Stimulated activated CD8-positive, alpha-beta memory T cell treated with anti-CD3 and anti-CD28 coated beads, Interleukin-12 subunit alpha, Interleukin-12 subunit beta, amount 100 ng/mL, for 24 hours (primary cell): ENCODE measurements around the gene WTAP.
"Not testable (repeated sequence)": the region's sequence is repeated elsewhere in the genome, so short reads cannot be mapped to it uniquely, and the experiment has no call there.

Experiments used
- DNase-seq: peaks from one replicate; pipeline ENCODE4 v3.0.0-alpha.2; 2020; ENCODE audit errors: extremely low read depth

Gene WTAP

GRCh38 chr6:159729598-159730331, 2.5 kb downstream of the WTAP start:
- no peak for DNase-seq

DNA sequence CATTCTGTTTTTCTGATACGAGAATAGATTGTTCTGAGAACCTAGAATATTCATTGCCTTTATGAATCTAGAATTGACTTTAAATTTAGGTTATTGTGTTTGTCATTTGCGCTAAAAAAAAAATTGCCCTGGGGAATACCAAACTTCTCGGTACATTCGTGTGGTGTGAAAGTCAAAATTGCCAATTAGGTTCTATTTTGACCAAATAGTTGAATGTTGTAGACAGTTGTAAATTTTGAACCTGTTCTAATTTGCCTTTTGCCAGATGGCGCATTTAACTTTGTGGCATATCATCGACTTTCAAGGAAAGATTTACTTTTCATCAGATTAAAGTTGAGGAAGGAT, 3.0 kb downstream of the WTAP start:
- DNase-seq = no peak

DNA sequence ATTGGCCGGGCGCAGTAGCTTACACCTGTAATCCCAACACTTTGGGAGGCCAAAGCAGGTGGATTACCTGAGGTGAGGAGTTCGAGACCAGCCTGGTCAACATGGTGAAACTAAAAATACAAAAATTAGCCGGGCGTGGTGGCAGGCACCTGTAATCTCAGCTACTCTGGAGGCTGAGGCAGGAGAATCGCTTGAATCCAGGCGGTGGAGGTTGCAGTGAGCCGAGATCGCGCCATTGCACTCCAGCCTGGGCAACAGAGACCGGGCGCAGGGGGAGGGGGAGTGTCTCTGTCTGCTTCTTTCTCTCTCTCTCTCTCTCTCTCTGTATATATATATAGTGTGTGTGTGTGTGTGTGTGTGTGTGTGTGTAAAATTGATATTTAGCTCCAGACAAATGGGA, 5.2 kb downstream of the WTAP start:
- DNase-seq = not testable (repeated sequence)

GRCh38 chr6:159733395-159733794, 6.1 kb downstream of the WTAP start:
- not testable (repeated sequence) for DNase-seq

DNA sequence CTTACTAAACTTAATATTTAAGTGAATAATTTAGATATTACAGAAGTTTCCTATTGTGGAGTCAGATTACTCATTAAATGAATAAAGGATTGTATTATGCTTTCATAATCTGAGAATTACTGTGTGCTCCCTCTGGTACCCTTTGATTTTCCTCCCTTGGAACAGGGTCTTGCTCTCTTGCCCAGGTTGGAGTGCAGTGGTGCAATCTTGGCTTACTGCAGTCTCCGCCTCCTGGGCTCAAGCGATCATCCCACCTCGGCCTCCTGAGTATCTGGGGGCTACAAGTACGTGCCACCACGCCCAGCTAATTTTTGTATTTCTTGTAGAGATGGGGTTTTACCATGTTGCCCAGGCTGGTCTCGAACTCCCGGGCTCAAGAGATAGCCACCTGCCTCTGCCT, 9.6 kb downstream of the WTAP start:
- no peak for DNase-seq

DNA sequence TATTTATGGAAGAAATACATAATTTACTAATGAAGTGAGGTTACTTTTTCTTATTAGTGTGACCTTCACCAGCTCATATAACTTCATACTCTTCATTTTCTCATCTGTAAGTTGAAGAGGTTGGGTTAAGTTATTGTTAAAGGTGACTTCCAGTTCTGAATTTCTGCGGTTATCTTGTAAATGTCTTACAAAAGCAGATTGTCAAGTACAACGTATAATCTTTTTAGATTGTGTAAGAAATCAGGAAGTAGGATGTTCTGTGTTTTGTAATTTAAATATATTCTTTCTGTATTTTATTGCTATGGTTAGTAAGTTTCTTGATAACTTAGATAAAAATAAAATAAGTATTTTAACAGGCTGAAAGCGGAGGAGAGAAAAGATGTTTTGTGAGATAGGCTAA, 12.0 kb downstream of the WTAP start:
- DNase-seq = no peak

DNA sequence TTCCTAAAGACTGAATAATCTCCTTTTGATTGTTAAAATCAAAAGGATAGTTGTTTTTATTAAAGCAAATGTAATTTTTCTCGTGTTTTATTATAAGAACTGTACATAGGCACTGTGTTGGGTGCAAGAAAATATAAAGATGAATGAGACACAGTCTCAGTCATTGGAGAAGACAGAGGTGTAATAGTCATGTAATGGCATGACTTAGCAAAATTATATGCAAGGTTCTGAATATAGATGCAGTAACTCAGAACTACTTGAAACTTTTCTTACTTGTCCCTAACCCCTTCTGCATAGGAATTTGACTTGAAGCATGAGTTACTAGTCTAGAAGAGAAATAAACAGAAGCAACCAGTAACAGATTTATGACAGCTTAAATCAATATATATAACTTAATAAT, 14.9 kb downstream of the WTAP start:
- DNase-seq = no peak

DNA sequence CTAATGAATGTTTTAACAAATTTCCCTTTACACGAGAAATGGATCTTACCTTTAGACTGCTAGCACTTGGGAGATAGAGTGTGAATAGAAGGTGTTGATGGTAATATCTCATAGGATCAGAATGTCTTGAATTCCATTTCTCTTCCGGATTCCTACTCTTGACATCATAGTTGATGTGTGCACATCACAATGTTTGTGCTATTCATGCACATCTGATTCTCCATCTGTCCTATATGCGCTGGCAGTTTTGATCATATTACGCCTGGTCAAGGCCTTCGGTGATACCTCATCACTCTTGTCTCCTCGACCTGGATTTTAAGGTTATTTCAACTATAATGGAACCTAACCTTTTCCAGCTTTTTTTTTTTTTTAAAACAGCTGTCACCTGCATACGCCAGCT, 17.8 kb downstream of the WTAP start:
- DNase-seq = no peak

GRCh38 chr6:159746759-159747158, 19.5 kb downstream of the WTAP start:
- no peak for DNase-seq

- DNase-seq = not testable (repeated sequence)
These were observed 20.8 kb downstream of the WTAP start for GRCh38 chr6:159748127-159748526.

DNA sequence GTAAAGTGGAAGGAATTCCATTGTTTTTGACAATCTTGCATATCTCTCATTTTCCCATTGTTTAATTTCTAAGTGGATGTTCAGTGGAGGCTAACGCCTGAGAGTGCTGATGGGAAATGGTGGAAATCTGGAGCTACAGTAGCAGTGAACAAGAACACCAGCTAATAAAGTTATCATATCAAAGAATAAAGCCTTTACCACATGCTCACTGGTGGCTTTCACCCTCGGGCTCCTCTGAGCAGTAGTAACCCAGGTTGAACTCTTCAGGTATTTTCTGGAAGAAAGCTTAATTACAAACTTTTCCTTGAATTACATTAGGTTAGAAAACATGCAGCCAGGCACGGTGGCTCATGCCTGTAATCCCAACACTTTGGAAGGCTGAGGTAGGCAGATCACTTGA, 24.1 kb downstream of the WTAP start:
- DNase-seq = no peak

DNA sequence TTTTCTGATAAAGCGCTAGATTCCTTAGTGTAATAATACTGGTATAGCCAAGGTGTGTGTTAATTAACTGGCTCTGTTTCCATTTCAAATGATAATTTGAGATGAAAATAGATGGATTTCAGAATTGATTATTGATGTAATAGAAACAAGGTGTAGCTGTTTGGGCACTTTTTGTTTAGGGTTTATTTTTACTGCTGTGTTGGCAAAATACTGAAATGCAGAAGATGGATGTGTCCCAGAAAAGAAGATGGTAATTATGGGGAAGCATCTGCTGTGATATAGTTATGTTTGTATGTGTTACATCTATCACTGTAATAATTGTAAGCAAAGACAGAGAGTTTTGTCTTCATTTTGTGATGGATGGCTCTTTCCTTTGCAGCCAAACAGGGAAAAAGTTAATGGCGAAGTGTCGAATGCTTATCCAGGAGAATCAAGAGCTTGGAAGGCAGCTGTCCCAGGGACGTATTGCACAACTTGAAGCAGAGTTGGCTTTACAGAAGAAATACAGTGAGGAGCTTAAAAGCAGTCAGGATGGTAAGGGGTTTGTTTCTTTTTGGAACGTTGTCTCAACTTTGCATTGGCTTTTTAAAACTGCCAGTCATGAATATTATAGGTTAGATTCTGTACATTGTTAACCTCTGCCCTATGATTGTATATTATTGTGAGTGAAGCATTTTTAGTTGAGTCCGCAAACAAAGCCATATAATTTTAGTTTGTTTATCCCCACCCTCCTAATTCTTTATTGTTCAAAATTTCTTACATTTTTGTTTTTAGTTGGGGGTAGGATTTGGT, 26.0 kb downstream of the WTAP start:
- DNase-seq = no peak

DNA sequence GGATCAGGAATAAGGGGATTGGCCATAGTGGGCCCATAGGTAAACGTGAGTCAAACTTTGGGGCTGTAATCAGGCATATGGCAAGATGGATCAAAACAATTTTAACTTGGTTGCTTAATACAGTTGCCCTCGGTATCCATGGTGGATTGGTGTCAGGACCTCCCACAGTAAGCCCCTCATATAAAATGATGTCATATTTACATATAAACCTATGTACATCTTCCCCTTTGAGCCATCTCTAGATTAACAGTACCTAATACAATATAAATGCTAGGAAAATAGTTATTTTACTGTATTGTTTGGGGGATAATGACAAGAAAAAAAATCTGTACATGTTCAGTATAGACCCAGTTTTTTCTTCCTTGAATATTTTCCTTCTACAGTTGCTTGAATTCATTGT, 27.1 kb downstream of the WTAP start:
- DNase-seq = no peak

- no peak for DNase-seq
These were observed 27.9 kb downstream of the WTAP start for GRCh38 chr6:159754959-159755914.

- no peak for DNase-seq
These were observed 29.2 kb downstream of the WTAP start for GRCh38 chr6:159756508-159756907.

- DNase-seq = no peak
These were observed 31.0 kb downstream of the WTAP start for GRCh38 chr6:159758031-159759001.

GRCh38 chr6:159759645-159760044, 32.3 kb downstream of the WTAP start:
- no peak for DNase-seq

DNA sequence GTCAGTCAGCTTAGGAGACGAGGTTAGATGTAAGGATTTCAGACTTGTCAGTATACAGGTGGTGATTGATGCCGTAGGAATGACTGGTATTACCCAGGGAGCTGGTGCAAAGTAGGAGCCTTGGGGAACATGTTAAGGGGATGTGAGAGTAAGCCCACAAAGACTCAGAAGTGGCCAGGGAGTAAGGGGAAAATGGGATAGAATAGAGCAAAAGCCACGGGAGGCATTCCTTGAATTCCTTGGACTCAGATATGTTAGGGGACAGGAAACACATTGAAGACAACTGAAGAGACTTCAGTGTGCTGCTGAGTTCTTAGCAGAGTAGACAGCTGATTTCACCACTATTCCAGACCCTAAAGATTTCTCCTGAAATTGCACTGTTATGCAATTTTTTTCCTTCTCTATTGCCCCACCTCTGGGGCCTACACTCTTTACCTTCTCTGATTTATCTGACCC, 33.3 kb downstream of the WTAP start:
- DNase-seq = no peak

- DNase-seq = no peak
These were observed 34.0 kb downstream of the WTAP start for GRCh38 chr6:159761129-159761872.
